ENCODE data around the gene SPATA13. TPM values are rescaled to one million over a fixed set of nuclear protein-coding genes. Genes with fewer than 3 reads are reported as not detected.

Gene SPATA13
- total RNA-seq, 1 experiment from 2014 or later = 5.1 TPM

Other genes with a start within 250 kb of the SPATA13 start
- not detected in 2 replicates for gene C1QTNF9, start 148.9 kb downstream of the SPATA13 start, total RNA-seq (2014; rRNA removed; shearing (Covaris generic))

All from H4 (cell line).